Neutrophil (primary cell): ENCODE data around the gene ZNF423.

ENCODE experiments used
- H3K27ac ChIP-seq: fragments of 200-600 bp; sonication (generic); 2 replicates; pipeline ENCODE4 v1.5.1; 2016; ENCODE audit warnings: mild to moderate bottlenecking, moderate library complexity
- H3K27me3 ChIP-seq: fragments of 200-600 bp; sonication (generic); 2 replicates; pipeline ENCODE4 v1.6.0; 2016; ENCODE audit warnings: mild to moderate bottlenecking
- H3K36me3 ChIP-seq: fragments of 200-600 bp; sonication (generic); 2 replicates; pipeline ENCODE4 v1.5.1; 2017
- H3K4me1 ChIP-seq, 2 experiments: fragments of 200-600 bp in 1 of 2; sonication (generic) in 1 of 2; 1 replicate in 1 of 2; 2 replicates in 1 of 2; pipeline versions ENCODE4 v1.5.1 to v1.6.1; 2013 to 2016; ENCODE audit warnings: low read depth in 1 of 2, low read length in 1 of 2, mild to moderate bottlenecking in 1 of 2, moderate library complexity in 1 of 2; ENCODE audit not compliant: control insufficient read depth in 1 of 2, insufficient read depth in 1 of 2
- H3K4me3 ChIP-seq, 2 experiments: fragments of 200-600 bp in 1 of 2; sonication (generic) in 1 of 2; 1 replicate in 1 of 2; 2 replicates in 1 of 2; pipeline ENCODE4 v1.5.1; 2013 to 2016; ENCODE audit warnings: low read depth in 1 of 2, low read length in 1 of 2, mild to moderate bottlenecking in 1 of 2, moderate library complexity in 1 of 2
- H3K9me3 ChIP-seq: fragments of 200-600 bp; sonication (generic); 2 replicates; pipeline ENCODE4 v1.5.1; 2016
- CTCF ChIP-seq: fragments of 200-600 bp; sonication (generic); IDR thresholded peaks from 2 replicates; pipeline ENCODE4 v1.5.1; 2016; ENCODE audit warnings: antibody characterized with exemption

The ZNF423 gene

GRCh38 chr16:49469311-49469670, 386.6 kb downstream of the ZNF423 start:
- H3K27ac ChIP-seq = no peak overlapping the region
- no peaks in the 10 kb centered on the region for H3K4me1 ChIP-seq
- H3K4me3 ChIP-seq = no peak overlapping the region
- H3K9me3 ChIP-seq = no peaks in the 10 kb centered on the region
- H3K36me3 ChIP-seq = no peaks in the 10 kb centered on the region
- no peak for TF ChIP-seq CTCF
- peaks cover 29% of the 10 kb centered on the region for H3K27me3 ChIP-seq

GRCh38 chr16:49468611-49469310, 387.2 kb downstream of the ZNF423 start:
- no peak overlapping the region for H3K27ac ChIP-seq
- peaks cover 34% of the 10 kb centered on the region for H3K27me3 ChIP-seq
- no peaks in the 10 kb centered on the region for H3K36me3 ChIP-seq
- no peaks in the 10 kb centered on the region for H3K9me3 ChIP-seq
- no peaks in the 10 kb centered on the region for H3K4me1 ChIP-seq
- H3K4me3 ChIP-seq = no peak overlapping the region
- no peak for TF ChIP-seq CTCF

- no peak for TF ChIP-seq CTCF
- Histone ChIP-seq H3K27me3 (peaks cover 37% of the 10 kb centered on the region), H3K36me3 (no peaks in the 10 kb centered on the region), H3K4me3 (no peak overlapping the region), H3K9me3 (no peaks in the 10 kb centered on the region), H3K27ac (no peak overlapping the region), H3K4me1 (no peaks in the 10 kb centered on the region)
Measured at GRCh38 chr16:49467540-49468372, 388.2 kb downstream of the ZNF423 start.

GRCh38 chr16:49466881-49467280, 389.0 kb downstream of the ZNF423 start:
- Histone ChIP-seq H3K9me3 (no peaks in the 10 kb centered on the region), H3K27me3 (peaks cover 37% of the 10 kb centered on the region), H3K4me1 (no peaks in the 10 kb centered on the region), H3K4me3 (no peak overlapping the region), H3K27ac (no peak overlapping the region), H3K36me3 (no peaks in the 10 kb centered on the region)
- TF ChIP-seq CTCF = no peak

GRCh38 chr16:49466529-49466831, 389.4 kb downstream of the ZNF423 start:
- TF ChIP-seq CTCF = no peak
- Histone ChIP-seq H3K9me3 (no peaks in the 10 kb centered on the region), H3K4me1 (no peaks in the 10 kb centered on the region), H3K27me3 (peaks cover 37% of the 10 kb centered on the region), H3K27ac (no peak overlapping the region), H3K4me3 (no peak overlapping the region), H3K36me3 (no peaks in the 10 kb centered on the region)
